Gastroesophageal sphincter (tissue), 3 donors: ENCODE results near the gene NKX3-2.

Experiments
- CTCF ChIP-seq, 4 experiments: fragments of 200-600 bp in 2 of 4; fragments of 450-650 bp in 2 of 4; sonication (generic) in 1 of 4; IDR thresholded peaks; one replicate each; pipeline ENCODE4 v1.5.1; 2017 to 2019; ENCODE audit warnings: antibody characterized with exemption in 4 of 4, mild to moderate bottlenecking in 2 of 4, moderate library complexity in 2 of 4
- EP300 ChIP-seq: sonication (generic); formaldehyde crosslinking; IDR thresholded peaks from one replicate; pipeline ENCODE4 v1.6.1; 2017; ENCODE audit warnings: antibody characterized with exemption, mild to moderate bottlenecking
- POLR2A ChIP-seq, 2 donors: fragments of 450-650 bp; IDR thresholded peaks; one replicate each; pipeline ENCODE4 v1.6.1; 2017; ENCODE audit warnings: antibody characterized with exemption in 2 of 2, mild to moderate bottlenecking in 2 of 2, moderate library complexity in 1 of 2

- TF ChIP-seq CTCF (IDR thresholded peaks at IDR 0.05), result no peak
- TF ChIP-seq EP300, result no peak
- TF ChIP-seq POLR2A (IDR thresholded peaks at IDR 0.05), result no peak
These were observed 1.1 kb downstream of the NKX3-2 start for GRCh38 chr4:13543032-13543838.
